HEK293 (cell line): Measurements from ENCODE around the gene PGP.

Experiments
- CTCF ChIA-PET: fragments of 350-600 bp; formaldehyde crosslinking; extraction: SDS; loops from one replicate; lab custom pipeline; 2021; ENCODE audit warnings: antibody characterized with exemption; lab: Yijun Ruan, JAX
- POLR2A ChIA-PET: fragments of 300-600 bp; formaldehyde crosslinking; extraction: SDS; loops from one replicate; lab custom pipeline; 2020; ENCODE audit warnings: antibody characterized with exemption, inconsistent platforms; lab: Yijun Ruan, JAX
- H3K27ac ChIP-seq: fragments of 200-500 bp; sonication (Bioruptor generic); 2 replicates; pipeline ENCODE4 v1.5.1; 2014; ENCODE audit warnings: low read depth, low read length, control low read depth, inconsistent platforms; ENCODE audit errors: extremely low read depth
- H3K36me3 ChIP-seq, 2 experiments: fragments of 200-500 bp in 1 of 2; sonication (Bioruptor generic) in 1 of 2; 1 replicate in 1 of 2; 2 replicates in 1 of 2; pipeline ENCODE4 v1.5.1; 2014 to 2017; ENCODE audit warnings: inconsistent platforms in 2 of 2, low read length in 2 of 2; ENCODE audit not compliant: control insufficient read depth in 2 of 2, insufficient read depth in 1 of 2
- H3K4me1 ChIP-seq: fragments of 200-500 bp; sonication (Bioruptor generic); 2 replicates; pipeline ENCODE4 v1.5.1; 2014; ENCODE audit warnings: mild to moderate bottlenecking, low read length, inconsistent platforms; ENCODE audit not compliant: control insufficient read depth, insufficient read depth
- H3K4me3 ChIP-seq: 2 replicates; pipeline ENCODE4 v1.5.1; 2011; ENCODE audit warnings: low read depth, mild to moderate bottlenecking, control low read depth, low read length, moderate library complexity
- H3K9me3 ChIP-seq: fragments of 200-500 bp; sonication (Bioruptor generic); 2 replicates; pipeline ENCODE4 v1.5.1; 2014; ENCODE audit warnings: low read depth, low read length, inconsistent platforms; ENCODE audit not compliant: control insufficient read depth, insufficient read depth
- GLI4 ChIP-seq: fragments of 450-650 bp; formaldehyde crosslinking; IDR thresholded peaks from 2 replicates; pipeline ENCODE4 v1.5.1; 2016; ENCODE audit warnings: missing biosample characterization, missing genetic modification characterization
- SP3 ChIP-seq: fragments of 450-650 bp; formaldehyde crosslinking; IDR thresholded peaks from 2 replicates; pipeline ENCODE4 v1.5.1; 2016; ENCODE audit warnings: missing biosample characterization, missing genetic modification characterization
- ZBTB8A ChIP-seq: fragments of 450-650 bp; formaldehyde crosslinking; IDR thresholded peaks from 2 replicates; pipeline ENCODE4 v1.5.1; 2016; ENCODE audit warnings: missing biosample characterization, missing genetic modification characterization
- ZFP37 ChIP-seq: fragments of 450-650 bp; formaldehyde crosslinking; IDR thresholded peaks from 2 replicates; pipeline ENCODE4 v1.5.1; 2016; ENCODE audit warnings: missing biosample characterization, missing genetic modification characterization
- ZNF133 ChIP-seq: fragments of 450-650 bp; formaldehyde crosslinking; IDR thresholded peaks from 2 replicates; pipeline ENCODE4 v1.5.1; 2016; ENCODE audit warnings: missing biosample characterization, missing genetic modification characterization
- ZNF138 ChIP-seq: fragments of 450-650 bp; formaldehyde crosslinking; IDR thresholded peaks from 2 replicates; pipeline ENCODE4 v1.5.1; 2016; ENCODE audit warnings: missing biosample characterization, missing genetic modification characterization, borderline replicate concordance
- ZNF140 ChIP-seq: fragments of 450-650 bp; formaldehyde crosslinking; IDR thresholded peaks from 2 replicates; pipeline ENCODE4 v1.5.1; 2016; ENCODE audit warnings: missing biosample characterization, missing genetic modification characterization
- ZNF146 ChIP-seq: fragments of 450-650 bp; formaldehyde crosslinking; IDR thresholded peaks from 2 replicates; pipeline ENCODE4 v1.5.1; 2016; ENCODE audit warnings: missing biosample characterization, missing genetic modification characterization
- ZNF202 ChIP-seq: fragments of 450-650 bp; formaldehyde crosslinking; IDR thresholded peaks from 2 replicates; pipeline ENCODE4 v1.5.1; 2016; ENCODE audit warnings: missing biosample characterization, missing genetic modification characterization, borderline replicate concordance
- ZNF221 ChIP-seq: fragments of 450-650 bp; formaldehyde crosslinking; IDR thresholded peaks from 2 replicates; pipeline ENCODE4 v1.5.1; 2017; ENCODE audit warnings: missing biosample characterization, missing genetic modification characterization, borderline replicate concordance
- ZNF292 ChIP-seq: fragments of 450-650 bp; formaldehyde crosslinking; IDR thresholded peaks from 2 replicates; pipeline ENCODE4 v1.5.1; 2016; ENCODE audit warnings: low read depth, missing biosample characterization, missing genetic modification characterization, borderline replicate concordance
- ZNF324 ChIP-seq: fragments of 450-650 bp; formaldehyde crosslinking; IDR thresholded peaks from 2 replicates; pipeline ENCODE4 v1.5.1; 2016; ENCODE audit warnings: missing biosample characterization, missing genetic modification characterization
- ZNF394 ChIP-seq: fragments of 450-650 bp; formaldehyde crosslinking; IDR thresholded peaks from 2 replicates; pipeline ENCODE4 v1.5.1; 2016; ENCODE audit warnings: missing biosample characterization, missing genetic modification characterization, mild to moderate bottlenecking, moderate library complexity, borderline replicate concordance
- ZNF404 ChIP-seq: fragments of 450-650 bp; formaldehyde crosslinking; IDR thresholded peaks from 2 replicates; pipeline ENCODE4 v1.5.1; 2017; ENCODE audit warnings: missing biosample characterization, missing genetic modification characterization
- ZNF426 ChIP-seq: fragments of 450-650 bp; formaldehyde crosslinking; IDR thresholded peaks from 2 replicates; pipeline ENCODE4 v1.5.1; 2017; ENCODE audit warnings: missing biosample characterization, missing genetic modification characterization, mild to moderate bottlenecking, inconsistent platforms, moderate library complexity
- ZNF433 ChIP-seq: fragments of 450-650 bp; formaldehyde crosslinking; IDR thresholded peaks from 2 replicates; pipeline ENCODE4 v1.5.1; 2016; ENCODE audit warnings: missing biosample characterization, missing genetic modification characterization, low read depth
- ZNF518A ChIP-seq: fragments of 450-650 bp; formaldehyde crosslinking; conservative IDR thresholded peaks from 2 replicates; pipeline ENCODE4 v1.5.1; 2016; ENCODE audit warnings: low read depth, missing biosample characterization, missing genetic modification characterization
- ZNF558 ChIP-seq: fragments of 450-650 bp; formaldehyde crosslinking; IDR thresholded peaks from 2 replicates; pipeline ENCODE4 v1.5.1; 2016; ENCODE audit warnings: missing biosample characterization, missing genetic modification characterization
- ZNF560 ChIP-seq: fragments of 450-650 bp; formaldehyde crosslinking; IDR thresholded peaks from 2 replicates; pipeline ENCODE4 v1.5.1; 2017; ENCODE audit warnings: missing biosample characterization, missing genetic modification characterization, borderline replicate concordance
- ZNF623 ChIP-seq: fragments of 450-650 bp; formaldehyde crosslinking; IDR thresholded peaks from 2 replicates; pipeline ENCODE4 v1.5.1; 2016; ENCODE audit warnings: missing biosample characterization, missing genetic modification characterization
- ZNF629 ChIP-seq: fragments of 450-650 bp; formaldehyde crosslinking; IDR thresholded peaks from 2 replicates; pipeline ENCODE4 v1.5.1; 2017; ENCODE audit warnings: missing biosample characterization, missing genetic modification characterization
- ZNF654 ChIP-seq: fragments of 450-650 bp; formaldehyde crosslinking; IDR thresholded peaks from 2 replicates; pipeline ENCODE4 v1.5.1; 2016; ENCODE audit warnings: low read depth, missing biosample characterization, missing genetic modification characterization
- ZXDB ChIP-seq: fragments of 450-650 bp; formaldehyde crosslinking; IDR thresholded peaks from 2 replicates; pipeline ENCODE4 v1.5.1; 2016; ENCODE audit warnings: missing biosample characterization, missing genetic modification characterization
- TF ChIP-seq, protein P1 (sequence below): fragments of 450-650 bp; formaldehyde crosslinking; conservative IDR thresholded peaks from 2 replicates; pipeline ENCODE4 v1.5.1; 2016; ENCODE audit warnings: low read depth, missing biosample characterization, missing genetic modification characterization
- TF ChIP-seq, protein P2 (sequence below): fragments of 450-650 bp; formaldehyde crosslinking; IDR thresholded peaks from 2 replicates; pipeline ENCODE4 v1.5.1; 2016; ENCODE audit warnings: missing biosample characterization, missing genetic modification characterization
- TF ChIP-seq, protein P3 (sequence below): fragments of 450-650 bp; formaldehyde crosslinking; IDR thresholded peaks from 2 replicates; pipeline ENCODE4 v1.5.1; 2016; ENCODE audit warnings: missing biosample characterization, missing genetic modification characterization, borderline replicate concordance

PGP gene

DNA sequence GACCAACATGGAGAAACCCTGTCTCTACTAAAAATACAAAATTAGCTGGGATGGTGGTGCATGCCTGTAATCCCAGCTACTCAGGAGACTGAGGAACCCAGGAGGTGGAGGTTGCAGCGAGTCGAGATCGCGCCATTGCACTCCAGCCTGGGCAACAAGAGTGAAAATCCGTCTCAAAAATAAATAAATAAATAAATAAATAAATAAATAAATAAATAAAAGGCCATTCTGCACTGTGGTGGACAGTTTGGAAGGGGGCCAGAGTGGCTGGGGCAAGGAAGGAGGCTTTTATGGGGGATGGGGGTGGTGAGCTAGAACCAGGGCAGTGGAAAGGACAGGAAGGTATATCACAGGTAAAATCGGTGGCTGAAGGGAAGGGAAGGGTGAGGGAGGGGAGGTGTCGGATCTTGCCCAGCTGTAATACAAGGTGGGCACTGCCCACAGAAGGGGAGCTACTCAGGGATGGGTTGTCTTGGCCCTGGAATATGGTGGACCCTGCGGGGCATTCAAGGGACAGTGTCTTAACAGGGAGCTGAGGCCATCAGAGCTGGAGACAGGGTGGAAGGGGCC, 11.4 kb downstream of the PGP start (continued):
- TF ChIP-seq ZNF202 (tag by site-specific recombination) = peak; percentile 69; the same call in 1 of the 2 replicates
- TF ChIP-seq, protein P1, sequence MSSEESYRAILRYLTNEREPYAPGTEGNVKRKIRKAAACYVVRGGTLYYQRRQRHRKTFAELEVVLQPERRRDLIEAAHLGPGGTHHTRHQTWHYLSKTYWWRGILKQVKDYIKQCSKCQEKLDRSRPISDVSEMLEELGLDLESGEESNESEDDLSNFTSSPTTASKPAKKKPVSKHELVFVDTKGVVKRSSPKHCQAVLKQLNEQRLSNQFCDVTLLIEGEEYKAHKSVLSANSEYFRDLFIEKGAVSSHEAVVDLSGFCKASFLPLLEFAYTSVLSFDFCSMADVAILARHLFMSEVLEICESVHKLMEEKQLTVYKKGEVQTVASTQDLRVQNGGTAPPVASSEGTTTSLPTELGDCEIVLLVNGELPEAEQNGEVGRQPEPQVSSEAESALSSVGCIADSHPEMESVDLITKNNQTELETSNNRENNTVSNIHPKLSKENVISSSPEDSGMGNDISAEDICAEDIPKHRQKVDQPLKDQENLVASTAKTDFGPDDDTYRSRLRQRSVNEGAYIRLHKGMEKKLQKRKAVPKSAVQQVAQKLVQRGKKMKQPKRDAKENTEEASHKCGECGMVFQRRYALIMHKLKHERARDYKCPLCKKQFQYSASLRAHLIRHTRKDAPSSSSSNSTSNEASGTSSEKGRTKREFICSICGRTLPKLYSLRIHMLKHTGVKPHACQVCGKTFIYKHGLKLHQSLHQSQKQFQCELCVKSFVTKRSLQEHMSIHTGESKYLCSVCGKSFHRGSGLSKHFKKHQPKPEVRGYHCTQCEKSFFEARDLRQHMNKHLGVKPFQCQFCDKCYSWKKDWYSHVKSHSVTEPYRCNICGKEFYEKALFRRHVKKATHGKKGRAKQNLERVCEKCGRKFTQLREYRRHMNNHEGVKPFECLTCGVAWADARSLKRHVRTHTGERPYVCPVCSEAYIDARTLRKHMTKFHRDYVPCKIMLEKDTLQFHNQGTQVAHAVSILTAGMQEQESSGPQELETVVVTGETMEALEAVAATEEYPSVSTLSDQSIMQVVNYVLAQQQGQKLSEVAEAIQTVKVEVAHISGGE (tag by site-specific recombination) = peak; percentile 63
- TF ChIP-seq, protein P2, sequence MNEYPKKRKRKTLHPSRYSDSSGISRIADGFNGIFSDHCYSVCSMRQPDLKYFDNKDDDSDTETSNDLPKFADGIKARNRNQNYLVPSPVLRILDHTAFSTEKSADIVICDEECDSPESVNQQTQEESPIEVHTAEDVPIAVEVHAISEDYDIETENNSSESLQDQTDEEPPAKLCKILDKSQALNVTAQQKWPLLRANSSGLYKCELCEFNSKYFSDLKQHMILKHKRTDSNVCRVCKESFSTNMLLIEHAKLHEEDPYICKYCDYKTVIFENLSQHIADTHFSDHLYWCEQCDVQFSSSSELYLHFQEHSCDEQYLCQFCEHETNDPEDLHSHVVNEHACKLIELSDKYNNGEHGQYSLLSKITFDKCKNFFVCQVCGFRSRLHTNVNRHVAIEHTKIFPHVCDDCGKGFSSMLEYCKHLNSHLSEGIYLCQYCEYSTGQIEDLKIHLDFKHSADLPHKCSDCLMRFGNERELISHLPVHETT = peak; percentile 49; the same call in 1 of the 2 replicates
- TF ChIP-seq ZNF426 (tag by site-specific recombination) = peak; percentile 77
- TF ChIP-seq ZNF558 (tag by site-specific recombination) = peak; percentile 72
- peak; percentile 90 for TF ChIP-seq ZNF394 (tag by site-specific recombination)
- 0 out of 2 replicates have a peak, but pooled peaks have one; percentile 37 for TF ChIP-seq ZNF404 (tag by site-specific recombination)
- peak; percentile 21; the same call in 1 of the 2 replicates for TF ChIP-seq ZNF140 (tag by site-specific recombination)
- TF ChIP-seq ZNF560 (tag by site-specific recombination) = peak; percentile 62; the same call in 1 of the 2 replicates
- TF ChIP-seq ZNF133 (tag by site-specific recombination) = peak; percentile 99
- TF ChIP-seq ZNF433 = peak; percentile 67
- TF ChIP-seq ZNF623 (tag by site-specific recombination) = peak; percentile 73
- 0 out of 2 replicates have a peak, but pooled peaks have one; percentile 22 for TF ChIP-seq ZNF292 (tag by site-specific recombination)
- peak; percentile 56; the same call in 1 of the 2 replicates for TF ChIP-seq ZBTB8A (tag by site-specific recombination)
- 0 out of 2 replicates have a peak, but pooled peaks have one; percentile 28 for TF ChIP-seq ZFP37 (tag by site-specific recombination)
- TF ChIP-seq ZXDB (tag by site-specific recombination) = peak; percentile 47; the same call in 1 of the 2 replicates
- 0 out of 2 replicates have a peak, but pooled peaks have one; percentile 21 for TF ChIP-seq ZNF654
- TF ChIP-seq, all 188 proteins: peak for 23; not testable (repeated sequence) for 165

- POLR2A ChIA-PET = interaction anchor here (0.9 to 1.5 kb wide), 2 partner anchors 10 to 15 kb away, joined by 4 read pairs; no protein-coding TSS in a partner anchor
- CTCF ChIA-PET = no interaction called here
- H3K9me3 ChIP-seq = no peaks in the 10 kb centered on the region
- H3K36me3 ChIP-seq = no peaks in the 10 kb centered on the region
- no peak overlapping the region for H3K4me3 ChIP-seq
- no peak for TF ChIP-seq ZNF518A (tag by site-specific recombination)
- no peak for TF ChIP-seq SP3 (tag by site-specific recombination)
- no peak for TF ChIP-seq GLI4
- TF ChIP-seq ZNF146 (tag by site-specific recombination) = peak; percentile 43; the same call in 1 of the 2 replicates
- TF ChIP-seq ZNF629 = no peak
- TF ChIP-seq, protein P3, sequence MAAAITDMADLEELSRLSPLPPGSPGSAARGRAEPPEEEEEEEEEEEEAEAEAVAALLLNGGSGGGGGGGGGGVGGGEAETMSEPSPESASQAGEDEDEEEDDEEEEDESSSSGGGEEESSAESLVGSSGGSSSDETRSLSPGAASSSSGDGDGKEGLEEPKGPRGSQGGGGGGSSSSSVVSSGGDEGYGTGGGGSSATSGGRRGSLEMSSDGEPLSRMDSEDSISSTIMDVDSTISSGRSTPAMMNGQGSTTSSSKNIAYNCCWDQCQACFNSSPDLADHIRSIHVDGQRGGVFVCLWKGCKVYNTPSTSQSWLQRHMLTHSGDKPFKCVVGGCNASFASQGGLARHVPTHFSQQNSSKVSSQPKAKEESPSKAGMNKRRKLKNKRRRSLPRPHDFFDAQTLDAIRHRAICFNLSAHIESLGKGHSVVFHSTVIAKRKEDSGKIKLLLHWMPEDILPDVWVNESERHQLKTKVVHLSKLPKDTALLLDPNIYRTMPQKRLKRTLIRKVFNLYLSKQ (tag by site-specific recombination) = no peak
- TF ChIP-seq ZNF324 (tag by site-specific recombination) = no peak
- no peak for TF ChIP-seq ZNF138 (tag by site-specific recombination)
- TF ChIP-seq ZNF140 (tag by site-specific recombination) = peak; percentile 99
- TF ChIP-seq ZNF221 (tag by site-specific recombination) = no peak
- peaks cover 4% of the 10 kb centered on the region; the same call in 1 of the 2 replicates for H3K4me1 ChIP-seq
- no peak overlapping the region for H3K27ac ChIP-seq
Measured at GRCh38 chr16:2200313-2200712, 14.3 kb downstream of the PGP start.
